A673 (cell line): ENCODE data around the gene PIWIL4. TPM values are rescaled to one million over a fixed set of nuclear protein-coding genes. Genes with fewer than 3 reads are reported as not detected.
A peak's percentile ranks its signal among the peaks of the same experiment; 100 is the strongest.

Experiments used
- BruUV-seq: library from RNA; stranded (reverse); fragments of 400-500 nt; replicated peaks from 2 replicates; lab custom pipeline; 2021; lab: Mats Ljungman, UMichigan
- CTCF ChIA-PET: fragments of 300-600 bp; sonication (Branson Sonifier 250); formaldehyde crosslinking; loops from one replicate; lab custom pipeline; 2022; ENCODE audit warnings: antibody characterized with exemption; lab: Charles Lee
- POLR2A ChIA-PET: fragments of 300-600 bp; sonication (Branson Sonifier 250); formaldehyde crosslinking; loops from one replicate; lab custom pipeline; 2022; ENCODE audit warnings: antibody characterized with exemption; ENCODE audit not compliant: low non-redundant PET; lab: Charles Lee
- DNase-seq: peaks from one replicate; pipeline ENCODE4 v3.0.0-alpha.2; 2015; ENCODE audit warnings: low spot score
- H3K27ac ChIP-seq: fragments of 200-600 bp; sonication (generic); 2 replicates; pipeline ENCODE4 v1.5.1; 2016; ENCODE audit warnings: mixed run types, low read depth, mild to moderate bottlenecking, mixed read lengths, antibody characterized with exemption, low read length; ENCODE audit not compliant: poor library complexity, severe bottlenecking
- H3K27me3 ChIP-seq: fragments of 200-600 bp; sonication (generic); replicated peaks from 2 replicates; pipeline ENCODE4 v1.6.1; 2017; ENCODE audit warnings: mixed run types, low read depth, mild to moderate bottlenecking, mixed read lengths, antibody characterized with exemption, low read length; ENCODE audit not compliant: insufficient read depth, poor library complexity
- H3K36me3 ChIP-seq: fragments of 200-600 bp; sonication (generic); 2 replicates; pipeline ENCODE4 v1.6.1; 2016; ENCODE audit warnings: mixed run types, mild to moderate bottlenecking, mixed read lengths, antibody characterized with exemption, low read length; ENCODE audit not compliant: insufficient read depth, poor library complexity, severe bottlenecking
- H3K4me1 ChIP-seq: fragments of 200-600 bp; sonication (generic); 2 replicates; pipeline ENCODE4 v1.6.1; 2017; ENCODE audit warnings: mixed run types, mild to moderate bottlenecking, mixed read lengths, antibody characterized with exemption, low read length; ENCODE audit not compliant: insufficient read depth, poor library complexity, severe bottlenecking
- H3K4me3 ChIP-seq: fragments of 200-600 bp; sonication (generic); 2 replicates; pipeline ENCODE4 v1.5.1; 2016; ENCODE audit warnings: low read depth, mixed run types, mild to moderate bottlenecking, mixed read lengths, low read length; ENCODE audit not compliant: poor library complexity, severe bottlenecking
- H3K9me3 ChIP-seq: fragments of 200-600 bp; sonication (generic); 2 replicates; pipeline ENCODE4 v1.6.1; 2016; ENCODE audit warnings: mixed run types, low read depth, mild to moderate bottlenecking, mixed read lengths, antibody characterized with exemption, low read length; ENCODE audit not compliant: poor library complexity, severe bottlenecking
- EZH2 ChIP-seq: fragments of 200-600 bp; sonication (generic); IDR thresholded peaks from 2 replicates; pipeline ENCODE4 v1.6.1; 2017; ENCODE audit warnings: borderline replicate concordance, low read depth, mild to moderate bottlenecking, mixed read lengths, antibody characterized with exemption, low read length; ENCODE audit not compliant: poor library complexity, severe bottlenecking
- intact Hi-C: fragments of 100-400 bp; cut with micrococcal nuclease; formaldehyde crosslinking; loops from one replicate; pipeline ENCODE4 v1.10.0; 2022; ENCODE audit not compliant: unreplicated experiment
- total RNA-seq: library from RNA; stranded (reverse); gene quantifications from 2 replicates; pipeline ENCODE4 v1.2.3, GENCODE V29; 2021
- TF ChIP-seq, protein P1 (sequence below): fragments of 300-800, 200-600 bp; sonication (generic); conservative IDR thresholded peaks from 2 replicates; pipeline ENCODE4 v1.5.1; 2017; ENCODE audit warnings: low read depth, mild to moderate bottlenecking, antibody characterized with exemption, low read length, moderate library complexity, mixed read lengths

Gene PIWIL4
- total RNA-seq, 1 experiment from 2014 or later = 1.6 TPM

DNA sequence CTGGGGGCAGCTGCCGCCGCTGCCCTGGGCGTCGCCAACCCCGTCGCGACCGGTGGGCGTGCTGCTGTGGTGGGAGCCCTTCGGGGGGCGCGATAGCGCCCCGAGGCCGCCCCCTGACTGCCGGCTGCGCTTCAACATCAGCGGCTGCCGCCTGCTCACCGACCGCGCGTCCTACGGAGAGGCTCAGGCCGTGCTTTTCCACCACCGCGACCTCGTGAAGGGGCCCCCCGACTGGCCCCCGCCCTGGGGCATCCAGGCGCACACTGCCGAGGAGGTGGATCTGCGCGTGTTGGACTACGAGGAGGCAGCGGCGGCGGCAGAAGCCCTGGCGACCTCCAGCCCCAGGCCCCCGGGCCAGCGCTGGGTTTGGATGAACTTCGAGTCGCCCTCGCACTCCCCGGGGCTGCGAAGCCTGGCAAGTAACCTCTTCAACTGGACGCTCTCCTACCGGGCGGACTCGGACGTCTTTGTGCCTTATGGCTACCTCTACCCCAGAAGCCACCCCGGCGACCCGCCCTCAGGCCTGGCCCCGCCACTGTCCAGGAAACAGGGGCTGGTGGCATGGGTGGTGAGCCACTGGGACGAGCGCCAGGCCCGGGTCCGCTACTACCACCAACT, 22.4 kb upstream of the PIWIL4 start:
- no peak for DNase-seq
- Histone ChIP-seq H3K36me3 (peaks cover 7% of the 10 kb centered on the region), H3K9me3 (no peaks in the 10 kb centered on the region), H3K27ac (peak overlapping the region; percentile 97), H3K4me3 (peak overlapping the region; percentile 73), H3K27me3 (no peaks in the 10 kb centered on the region), H3K4me1 (peaks cover 26% of the 10 kb centered on the region)
- ChIA-PET POLR2A (no interaction called here), CTCF (no interaction called here)
- no TSS peak for BruUV-seq
- intact Hi-C loops = no loop called here
- no peak for TF ChIP-seq EZH2
- TF ChIP-seq, protein P1, sequence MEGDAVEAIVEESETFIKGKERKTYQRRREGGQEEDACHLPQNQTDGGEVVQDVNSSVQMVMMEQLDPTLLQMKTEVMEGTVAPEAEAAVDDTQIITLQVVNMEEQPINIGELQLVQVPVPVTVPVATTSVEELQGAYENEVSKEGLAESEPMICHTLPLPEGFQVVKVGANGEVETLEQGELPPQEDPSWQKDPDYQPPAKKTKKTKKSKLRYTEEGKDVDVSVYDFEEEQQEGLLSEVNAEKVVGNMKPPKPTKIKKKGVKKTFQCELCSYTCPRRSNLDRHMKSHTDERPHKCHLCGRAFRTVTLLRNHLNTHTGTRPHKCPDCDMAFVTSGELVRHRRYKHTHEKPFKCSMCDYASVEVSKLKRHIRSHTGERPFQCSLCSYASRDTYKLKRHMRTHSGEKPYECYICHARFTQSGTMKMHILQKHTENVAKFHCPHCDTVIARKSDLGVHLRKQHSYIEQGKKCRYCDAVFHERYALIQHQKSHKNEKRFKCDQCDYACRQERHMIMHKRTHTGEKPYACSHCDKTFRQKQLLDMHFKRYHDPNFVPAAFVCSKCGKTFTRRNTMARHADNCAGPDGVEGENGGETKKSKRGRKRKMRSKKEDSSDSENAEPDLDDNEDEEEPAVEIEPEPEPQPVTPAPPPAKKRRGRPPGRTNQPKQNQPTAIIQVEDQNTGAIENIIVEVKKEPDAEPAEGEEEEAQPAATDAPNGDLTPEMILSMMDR = no peak

GRCh38 chr11:94545264-94546161, 21.7 kb upstream of the PIWIL4 start:
- BruUV-seq = no TSS peak
- Histone ChIP-seq H3K27ac (peak overlapping the region; percentile 97), H3K9me3 (no peaks in the 10 kb centered on the region), H3K27me3 (no peaks in the 10 kb centered on the region), H3K4me3 (peak overlapping the region; percentile 73), H3K36me3 (peaks cover 7% of the 10 kb centered on the region), H3K4me1 (peaks cover 26% of the 10 kb centered on the region)
- TF ChIP-seq EZH2 = no peak
- TF ChIP-seq, protein P1 = no peak
- POLR2A ChIA-PET = no interaction called here
- no peak for DNase-seq
- intact Hi-C loops = no loop called here
- CTCF ChIA-PET = no interaction called here

DNA sequence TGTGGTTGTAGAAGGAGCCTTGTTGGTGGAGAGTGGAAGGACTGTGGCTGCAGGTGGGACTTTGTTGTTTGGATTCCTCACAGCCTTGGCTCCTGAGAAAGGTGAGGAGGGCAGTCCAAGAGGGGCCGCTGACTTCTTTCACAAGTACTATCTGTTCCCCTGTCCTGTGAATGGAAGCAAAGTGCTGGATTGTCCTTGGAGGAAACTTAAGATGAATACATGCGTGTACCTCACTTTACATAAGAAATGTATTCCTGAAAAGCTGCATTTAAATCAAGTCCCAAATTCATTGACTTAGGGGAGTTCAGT, 21.1 kb upstream of the PIWIL4 start:
- POLR2A ChIA-PET = no interaction called here
- no peak for TF ChIP-seq EZH2
- TF ChIP-seq, protein P1 = no peak
- H3K27me3 ChIP-seq = no peaks in the 10 kb centered on the region
- no peaks in the 10 kb centered on the region for H3K9me3 ChIP-seq
- peaks cover 26% of the 10 kb centered on the region for H3K4me1 ChIP-seq
- DNase-seq = no peak
- peaks cover 7% of the 10 kb centered on the region for H3K36me3 ChIP-seq
- TSS peak; percentile 34 for BruUV-seq
- CTCF ChIA-PET = no interaction called here
- intact Hi-C loops = no loop called here
- H3K27ac ChIP-seq = no peak overlapping the region
- H3K4me3 ChIP-seq = peak overlapping the region; percentile 73
